Panc1 (cell line): ENCODE measurements around the gene GLIS1. TPM values are rescaled to one million over a fixed set of nuclear protein-coding genes. Genes with fewer than 3 reads are reported as not detected.

Experiments
- ATAC-seq: fragments of 200-7000 bp; cut with Tn5 transposase; 2 replicates; pipeline ENCODE4 v1.9.1; 2020; ENCODE audit warnings: mild to moderate bottlenecking, moderate library complexity
- BruUV-seq: library from RNA; stranded (reverse); fragments of 400-500 nt; replicated peaks from 2 replicates; lab custom pipeline; 2021; lab: Mats Ljungman, UMichigan
- CTCF ChIA-PET: fragments of 300-600 bp; sonication (Branson Sonifier 250); formaldehyde crosslinking; loops from one replicate; lab custom pipeline; 2022; ENCODE audit warnings: antibody characterized with exemption; lab: Charles Lee
- POLR2A ChIA-PET: fragments of 300-600 bp; sonication (Branson Sonifier 250); formaldehyde crosslinking; loops from one replicate; lab custom pipeline; 2022; ENCODE audit warnings: antibody characterized with exemption; lab: Charles Lee
- DNase-seq: peaks from one replicate; pipeline ENCODE4 v3.0.0-alpha.2; 2010; ENCODE audit warnings: low read depth, low spot score
- H3K27ac ChIP-seq: 2 replicates; pipeline ENCODE4 v1.5.1; 2011; ENCODE audit warnings: mild to moderate bottlenecking, low read length, inconsistent platforms
- H3K27me3 ChIP-seq: fragments of 200-500 bp; sonication (Bioruptor generic); 2 replicates; pipeline ENCODE4 v1.6.0; 2014; ENCODE audit warnings: low read length, inconsistent platforms; ENCODE audit not compliant: control insufficient read depth, insufficient read depth
- H3K36me3 ChIP-seq: fragments of 200-500 bp; sonication (Bioruptor generic); 2 replicates; pipeline ENCODE4 v1.5.1; 2014; ENCODE audit warnings: inconsistent platforms, mild to moderate bottlenecking, low read length, moderate library complexity; ENCODE audit not compliant: control insufficient read depth, insufficient read depth
- H3K4me1 ChIP-seq: 2 replicates; pipeline ENCODE4 v1.5.1; 2011; ENCODE audit warnings: inconsistent platforms, mild to moderate bottlenecking, low read length, moderate library complexity; ENCODE audit not compliant: control insufficient read depth, insufficient read depth
- H3K4me3 ChIP-seq, 2 experiments: 2 replicates each; pipeline ENCODE4 v1.5.1; 2011 to 2012; ENCODE audit warnings: low read depth in 2 of 2, low read length in 2 of 2, mild to moderate bottlenecking in 2 of 2, inconsistent platforms in 1 of 2, moderate library complexity in 1 of 2
- H3K9me3 ChIP-seq: fragments of 200-500 bp; sonication (Bioruptor generic); 2 replicates; pipeline ENCODE4 v1.5.1; 2014; ENCODE audit warnings: low read depth, mild to moderate bottlenecking, inconsistent platforms, low read length, moderate library complexity; ENCODE audit not compliant: control insufficient read depth, insufficient read depth
- POLR2AphosphoS5 ChIP-seq: IDR thresholded peaks from 2 replicates; pipeline ENCODE4 v1.6.1; 2012; ENCODE audit warnings: mild to moderate bottlenecking, low read depth, low read length, moderate library complexity
- REST ChIP-seq, 2 experiments: IDR thresholded peaks; 2 replicates each; pipeline ENCODE4 v1.6.1; 2011 to 2012; ENCODE audit warnings: low read depth in 2 of 2, control low read depth in 1 of 2, low read length in 1 of 2, mild to moderate bottlenecking in 1 of 2, moderate library complexity in 1 of 2; ENCODE audit not compliant: insufficient read depth in 1 of 2
- SIN3A ChIP-seq: IDR thresholded peaks from 2 replicates; pipeline ENCODE4 v1.6.1; 2012; ENCODE audit warnings: low read depth, mild to moderate bottlenecking, low read length, moderate library complexity, borderline replicate concordance; ENCODE audit not compliant: insufficient read depth
- TCF7L2 ChIP-seq: IDR thresholded peaks from 2 replicates; pipeline ENCODE4 v1.6.1; 2011; ENCODE audit warnings: mild to moderate bottlenecking, low read depth, low read length, inconsistent platforms
- in situ Hi-C: cut with HindIII; loops from 2 replicates; pipeline ENCODE4 v1.10.0; 2016; ENCODE audit warnings: low sequenced_read_pairs, low pct_unique_long_range_greater_than_20kb
- intact Hi-C: fragments of 100-400 bp; cut with micrococcal nuclease; formaldehyde crosslinking; loops from one replicate; pipeline ENCODE4 v1.10.0; 2022; ENCODE audit not compliant: unreplicated experiment
- total RNA-seq: library from RNA; stranded (reverse); gene quantifications from one replicate; pipeline ENCODE4 v1.2.1, GENCODE V29; 2021; ENCODE audit not compliant: unreplicated experiment
- TF ChIP-seq, protein P1 (sequence below): fragments of 450-650 bp; IDR thresholded peaks from 2 replicates; pipeline ENCODE4 v1.5.1; 2017; ENCODE audit warnings: mild to moderate bottlenecking

Gene GLIS1
- total RNA-seq, 1 experiment from 2014 or later: 0.28 TPM

GRCh38 chr1:53519421-53519820, 219.5 kb downstream of the GLIS1 start:
- H3K4me1 ChIP-seq: no peaks in the 10 kb centered on the region
- ChIA-PET POLR2A (no interaction called here), CTCF (no interaction called here)
- no peak for DNase-seq
- H3K9me3 ChIP-seq: no peaks in the 10 kb centered on the region
- H3K4me3 ChIP-seq: no peak overlapping the region
- H3K27ac ChIP-seq: no peak overlapping the region
- H3K27me3 ChIP-seq: no peaks in the 10 kb centered on the region
- no peaks in the 10 kb centered on the region for H3K36me3 ChIP-seq
- no peak for ATAC-seq
- in situ Hi-C loops (no loop called here), intact Hi-C loops (no loop called here)
- TF ChIP-seq REST (IDR thresholded peaks at IDR 0.05; ENCODE audit: insufficient read depth in 1 of 2, low read depth in 2 of 2, low read length in 1 of 2) (no peak), POLR2AphosphoS5 (no peak), SIN3A (no peak), TCF7L2 (no peak)
- TF ChIP-seq, protein P1, sequence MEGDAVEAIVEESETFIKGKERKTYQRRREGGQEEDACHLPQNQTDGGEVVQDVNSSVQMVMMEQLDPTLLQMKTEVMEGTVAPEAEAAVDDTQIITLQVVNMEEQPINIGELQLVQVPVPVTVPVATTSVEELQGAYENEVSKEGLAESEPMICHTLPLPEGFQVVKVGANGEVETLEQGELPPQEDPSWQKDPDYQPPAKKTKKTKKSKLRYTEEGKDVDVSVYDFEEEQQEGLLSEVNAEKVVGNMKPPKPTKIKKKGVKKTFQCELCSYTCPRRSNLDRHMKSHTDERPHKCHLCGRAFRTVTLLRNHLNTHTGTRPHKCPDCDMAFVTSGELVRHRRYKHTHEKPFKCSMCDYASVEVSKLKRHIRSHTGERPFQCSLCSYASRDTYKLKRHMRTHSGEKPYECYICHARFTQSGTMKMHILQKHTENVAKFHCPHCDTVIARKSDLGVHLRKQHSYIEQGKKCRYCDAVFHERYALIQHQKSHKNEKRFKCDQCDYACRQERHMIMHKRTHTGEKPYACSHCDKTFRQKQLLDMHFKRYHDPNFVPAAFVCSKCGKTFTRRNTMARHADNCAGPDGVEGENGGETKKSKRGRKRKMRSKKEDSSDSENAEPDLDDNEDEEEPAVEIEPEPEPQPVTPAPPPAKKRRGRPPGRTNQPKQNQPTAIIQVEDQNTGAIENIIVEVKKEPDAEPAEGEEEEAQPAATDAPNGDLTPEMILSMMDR: no peak
- no TSS peak for BruUV-seq

DNA sequence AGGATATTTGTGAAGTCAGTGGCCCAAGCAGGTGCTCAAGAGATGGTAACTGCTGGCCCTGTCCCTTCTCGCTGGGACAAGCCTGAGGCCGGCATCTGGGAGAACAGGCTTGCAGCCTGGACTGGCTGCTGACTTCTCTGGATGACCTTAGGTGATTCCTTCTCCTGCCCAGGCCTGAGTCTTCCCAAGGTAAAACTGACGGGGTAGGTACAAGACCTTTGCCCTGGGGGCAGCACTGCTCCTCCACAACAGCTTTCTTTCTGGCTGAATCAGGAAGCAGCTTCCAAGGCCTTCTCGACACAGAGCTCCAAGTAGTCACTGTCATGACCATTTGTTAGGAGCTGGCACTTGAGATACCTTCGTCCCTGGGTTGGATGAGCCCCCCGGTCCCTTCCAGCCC, 220.2 kb downstream of the GLIS1 start:
- DNase-seq (no peak), ATAC-seq (no peak)
- in situ Hi-C loops (no loop called here), intact Hi-C loops (no loop called here)
- no peaks in the 10 kb centered on the region for H3K36me3 ChIP-seq
- no peaks in the 10 kb centered on the region for H3K4me1 ChIP-seq
- ChIA-PET POLR2A (no interaction called here), CTCF (no interaction called here)
- H3K9me3 ChIP-seq: no peaks in the 10 kb centered on the region
- BruUV-seq: no TSS peak
- TF ChIP-seq TCF7L2 (no peak), REST (IDR thresholded peaks at IDR 0.05; ENCODE audit: insufficient read depth in 1 of 2, low read depth in 2 of 2, low read length in 1 of 2) (no peak), SIN3A (no peak), POLR2AphosphoS5 (no peak)
- TF ChIP-seq, protein P1: no peak
- no peak overlapping the region for H3K27ac ChIP-seq
- H3K27me3 ChIP-seq: no peaks in the 10 kb centered on the region
- H3K4me3 ChIP-seq: no peak overlapping the region
